Measurements from ENCODE around the gene F8.

DNA sequence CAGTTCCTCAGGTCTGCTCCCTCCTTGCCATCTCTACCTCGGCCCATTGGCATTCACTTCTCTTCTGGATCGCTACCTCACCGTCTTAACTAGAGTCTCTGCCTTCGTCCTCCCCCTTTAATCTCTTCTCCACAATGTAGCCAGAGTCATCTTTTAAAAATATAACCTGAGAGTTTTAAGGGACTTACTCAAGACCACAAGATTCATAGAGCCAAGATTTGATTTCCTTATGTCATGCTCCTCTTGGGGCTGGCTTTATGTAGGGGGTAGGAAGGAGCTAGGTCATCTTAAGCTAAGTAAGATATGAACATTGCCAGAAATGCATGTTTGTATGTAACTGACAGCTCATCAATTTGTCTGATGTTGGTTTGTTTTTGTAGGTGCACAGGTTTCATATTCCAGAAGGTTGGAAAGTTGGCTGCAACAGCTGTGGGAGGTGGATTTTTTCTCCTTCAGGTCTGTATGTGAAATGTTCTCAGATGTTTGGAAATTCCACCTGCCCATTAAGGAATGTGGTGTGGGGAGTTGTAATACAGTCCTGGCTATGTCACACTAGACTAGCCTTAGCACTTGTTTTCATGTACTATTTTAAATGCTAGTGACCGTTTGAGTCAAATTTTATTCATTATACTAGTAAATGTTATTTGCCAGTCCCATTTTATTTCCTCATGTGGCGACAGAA, 23.7 kb upstream of the F8 start:
- TF ChIP-seq, protein P1, sequence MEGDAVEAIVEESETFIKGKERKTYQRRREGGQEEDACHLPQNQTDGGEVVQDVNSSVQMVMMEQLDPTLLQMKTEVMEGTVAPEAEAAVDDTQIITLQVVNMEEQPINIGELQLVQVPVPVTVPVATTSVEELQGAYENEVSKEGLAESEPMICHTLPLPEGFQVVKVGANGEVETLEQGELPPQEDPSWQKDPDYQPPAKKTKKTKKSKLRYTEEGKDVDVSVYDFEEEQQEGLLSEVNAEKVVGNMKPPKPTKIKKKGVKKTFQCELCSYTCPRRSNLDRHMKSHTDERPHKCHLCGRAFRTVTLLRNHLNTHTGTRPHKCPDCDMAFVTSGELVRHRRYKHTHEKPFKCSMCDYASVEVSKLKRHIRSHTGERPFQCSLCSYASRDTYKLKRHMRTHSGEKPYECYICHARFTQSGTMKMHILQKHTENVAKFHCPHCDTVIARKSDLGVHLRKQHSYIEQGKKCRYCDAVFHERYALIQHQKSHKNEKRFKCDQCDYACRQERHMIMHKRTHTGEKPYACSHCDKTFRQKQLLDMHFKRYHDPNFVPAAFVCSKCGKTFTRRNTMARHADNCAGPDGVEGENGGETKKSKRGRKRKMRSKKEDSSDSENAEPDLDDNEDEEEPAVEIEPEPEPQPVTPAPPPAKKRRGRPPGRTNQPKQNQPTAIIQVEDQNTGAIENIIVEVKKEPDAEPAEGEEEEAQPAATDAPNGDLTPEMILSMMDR (IDR thresholded peaks at IDR 0.05; ENCODE audit: low read length): no peak
- TF ChIP-seq EZH2 (IDR thresholded peaks at IDR 0.05; ENCODE audit: borderline replicate concordance, low read length): no peak
